Panc1 (cell line): Measurements from ENCODE around the gene OPRD1. TPM values are rescaled to one million over a fixed set of nuclear protein-coding genes. Genes with fewer than 3 reads are reported as not detected.

Experiments used
- ATAC-seq: fragments of 200-7000 bp; cut with Tn5 transposase; 2 replicates; pipeline ENCODE4 v1.9.1; 2020; ENCODE audit warnings: mild to moderate bottlenecking, moderate library complexity
- BruUV-seq: library from RNA; stranded (reverse); fragments of 400-500 nt; replicated peaks from 2 replicates; lab custom pipeline; 2021; lab: Mats Ljungman, UMichigan
- CTCF ChIA-PET: fragments of 300-600 bp; sonication (Branson Sonifier 250); formaldehyde crosslinking; loops from one replicate; lab custom pipeline; 2022; ENCODE audit warnings: antibody characterized with exemption; lab: Charles Lee
- POLR2A ChIA-PET: fragments of 300-600 bp; sonication (Branson Sonifier 250); formaldehyde crosslinking; loops from one replicate; lab custom pipeline; 2022; ENCODE audit warnings: antibody characterized with exemption; lab: Charles Lee
- DNase-seq: peaks from one replicate; pipeline ENCODE4 v3.0.0-alpha.2; 2010; ENCODE audit warnings: low read depth, low spot score
- H3K27ac ChIP-seq: 2 replicates; pipeline ENCODE4 v1.5.1; 2011; ENCODE audit warnings: mild to moderate bottlenecking, low read length, inconsistent platforms
- H3K27me3 ChIP-seq: fragments of 200-500 bp; sonication (Bioruptor generic); 2 replicates; pipeline ENCODE4 v1.6.0; 2014; ENCODE audit warnings: low read length, inconsistent platforms; ENCODE audit not compliant: control insufficient read depth, insufficient read depth
- H3K36me3 ChIP-seq: fragments of 200-500 bp; sonication (Bioruptor generic); 2 replicates; pipeline ENCODE4 v1.5.1; 2014; ENCODE audit warnings: inconsistent platforms, mild to moderate bottlenecking, low read length, moderate library complexity; ENCODE audit not compliant: control insufficient read depth, insufficient read depth
- H3K4me1 ChIP-seq: 2 replicates; pipeline ENCODE4 v1.5.1; 2011; ENCODE audit warnings: inconsistent platforms, mild to moderate bottlenecking, low read length, moderate library complexity; ENCODE audit not compliant: control insufficient read depth, insufficient read depth
- H3K4me3 ChIP-seq, 2 experiments: 2 replicates each; pipeline ENCODE4 v1.5.1; 2011 to 2012; ENCODE audit warnings: low read depth in 2 of 2, low read length in 2 of 2, mild to moderate bottlenecking in 2 of 2, inconsistent platforms in 1 of 2, moderate library complexity in 1 of 2
- H3K9me3 ChIP-seq: fragments of 200-500 bp; sonication (Bioruptor generic); 2 replicates; pipeline ENCODE4 v1.5.1; 2014; ENCODE audit warnings: low read depth, mild to moderate bottlenecking, inconsistent platforms, low read length, moderate library complexity; ENCODE audit not compliant: control insufficient read depth, insufficient read depth
- POLR2AphosphoS5 ChIP-seq: IDR thresholded peaks from 2 replicates; pipeline ENCODE4 v1.6.1; 2012; ENCODE audit warnings: mild to moderate bottlenecking, low read depth, low read length, moderate library complexity
- SIN3A ChIP-seq: IDR thresholded peaks from 2 replicates; pipeline ENCODE4 v1.6.1; 2012; ENCODE audit warnings: low read depth, mild to moderate bottlenecking, low read length, moderate library complexity, borderline replicate concordance; ENCODE audit not compliant: insufficient read depth
- TCF7L2 ChIP-seq: IDR thresholded peaks from 2 replicates; pipeline ENCODE4 v1.6.1; 2011; ENCODE audit warnings: mild to moderate bottlenecking, low read depth, low read length, inconsistent platforms
- in situ Hi-C: cut with HindIII; loops from 2 replicates; pipeline ENCODE4 v1.10.0; 2016; ENCODE audit warnings: low sequenced_read_pairs, low pct_unique_long_range_greater_than_20kb
- intact Hi-C: fragments of 100-400 bp; cut with micrococcal nuclease; formaldehyde crosslinking; loops from one replicate; pipeline ENCODE4 v1.10.0; 2022; ENCODE audit not compliant: unreplicated experiment
- total RNA-seq: library from RNA; stranded (reverse); gene quantifications from one replicate; pipeline ENCODE4 v1.2.1, GENCODE V29; 2021; ENCODE audit not compliant: unreplicated experiment
- TF ChIP-seq, protein P1 (sequence below), 2 experiments: IDR thresholded peaks; 2 replicates each; pipeline ENCODE4 v1.6.1; 2011 to 2012; ENCODE audit warnings: low read depth in 2 of 2, control low read depth in 1 of 2, low read length in 1 of 2, mild to moderate bottlenecking in 1 of 2, moderate library complexity in 1 of 2; ENCODE audit not compliant: insufficient read depth in 1 of 2
- TF ChIP-seq, protein P2 (sequence below): fragments of 450-650 bp; IDR thresholded peaks from 2 replicates; pipeline ENCODE4 v1.5.1; 2017; ENCODE audit warnings: mild to moderate bottlenecking

Gene OPRD1
- total RNA-seq, 1 experiment from 2014 or later: 5.4 TPM

DNA sequence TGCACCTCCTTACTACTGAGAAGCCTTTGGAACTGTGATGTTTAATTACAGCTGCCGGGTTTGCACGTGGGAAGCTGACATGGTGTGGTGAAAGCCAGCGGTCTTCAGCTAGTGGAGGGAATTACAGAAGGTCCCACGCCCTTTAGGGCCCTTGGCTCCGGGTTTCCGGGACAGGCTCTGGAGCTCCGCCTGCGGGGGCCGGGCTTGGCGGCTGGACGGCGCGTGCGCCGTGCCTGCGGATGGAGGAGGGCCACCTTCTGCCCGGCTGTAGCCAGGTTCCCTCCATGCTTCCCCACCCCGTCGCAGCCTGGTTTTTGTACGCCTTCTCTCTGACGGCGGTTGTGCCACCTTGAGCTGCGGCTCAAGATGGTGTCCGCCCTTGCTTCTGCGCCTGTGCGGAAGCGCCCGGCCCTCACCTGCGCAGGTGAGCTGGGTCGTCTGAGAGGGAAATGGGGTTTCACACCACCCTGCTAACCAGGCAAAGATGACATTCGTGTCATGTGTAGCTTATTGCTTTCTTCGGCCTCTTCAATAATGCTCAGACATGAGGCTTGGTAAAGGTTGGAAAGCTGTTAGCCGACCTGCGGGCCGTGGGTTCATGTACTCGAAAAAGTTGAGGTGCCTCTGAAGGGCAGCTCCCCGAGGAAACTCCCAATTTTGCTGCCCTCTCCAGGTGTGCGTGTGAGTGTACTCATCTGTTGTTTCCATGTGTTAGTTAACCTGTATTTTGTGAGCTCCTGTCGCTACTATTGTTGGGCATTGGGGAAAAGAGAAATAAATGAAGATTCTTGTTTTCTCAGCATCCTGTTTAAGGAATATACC lies 36.6 kb upstream of the OPRD1 start:
- H3K27me3 ChIP-seq: no peaks in the 10 kb centered on the region
- no peak for DNase-seq
- H3K4me3 ChIP-seq: no peak overlapping the region
- ChIA-PET CTCF (interaction anchor here (0.5 to 0.6 kb wide), 3 partner anchors 102 to 391 kb away, joined by 3 to 4 read pairs (median 4); no protein-coding TSS in a partner anchor), POLR2A (interaction anchor here (0.6 kb wide), 1 partner anchor 161 kb away, joined by 3 read pairs; no protein-coding TSS in a partner anchor)
- no TSS peak for BruUV-seq
- intact Hi-C loops: no loop called here
- TF ChIP-seq TCF7L2: no peak
- TF ChIP-seq, protein P1, sequence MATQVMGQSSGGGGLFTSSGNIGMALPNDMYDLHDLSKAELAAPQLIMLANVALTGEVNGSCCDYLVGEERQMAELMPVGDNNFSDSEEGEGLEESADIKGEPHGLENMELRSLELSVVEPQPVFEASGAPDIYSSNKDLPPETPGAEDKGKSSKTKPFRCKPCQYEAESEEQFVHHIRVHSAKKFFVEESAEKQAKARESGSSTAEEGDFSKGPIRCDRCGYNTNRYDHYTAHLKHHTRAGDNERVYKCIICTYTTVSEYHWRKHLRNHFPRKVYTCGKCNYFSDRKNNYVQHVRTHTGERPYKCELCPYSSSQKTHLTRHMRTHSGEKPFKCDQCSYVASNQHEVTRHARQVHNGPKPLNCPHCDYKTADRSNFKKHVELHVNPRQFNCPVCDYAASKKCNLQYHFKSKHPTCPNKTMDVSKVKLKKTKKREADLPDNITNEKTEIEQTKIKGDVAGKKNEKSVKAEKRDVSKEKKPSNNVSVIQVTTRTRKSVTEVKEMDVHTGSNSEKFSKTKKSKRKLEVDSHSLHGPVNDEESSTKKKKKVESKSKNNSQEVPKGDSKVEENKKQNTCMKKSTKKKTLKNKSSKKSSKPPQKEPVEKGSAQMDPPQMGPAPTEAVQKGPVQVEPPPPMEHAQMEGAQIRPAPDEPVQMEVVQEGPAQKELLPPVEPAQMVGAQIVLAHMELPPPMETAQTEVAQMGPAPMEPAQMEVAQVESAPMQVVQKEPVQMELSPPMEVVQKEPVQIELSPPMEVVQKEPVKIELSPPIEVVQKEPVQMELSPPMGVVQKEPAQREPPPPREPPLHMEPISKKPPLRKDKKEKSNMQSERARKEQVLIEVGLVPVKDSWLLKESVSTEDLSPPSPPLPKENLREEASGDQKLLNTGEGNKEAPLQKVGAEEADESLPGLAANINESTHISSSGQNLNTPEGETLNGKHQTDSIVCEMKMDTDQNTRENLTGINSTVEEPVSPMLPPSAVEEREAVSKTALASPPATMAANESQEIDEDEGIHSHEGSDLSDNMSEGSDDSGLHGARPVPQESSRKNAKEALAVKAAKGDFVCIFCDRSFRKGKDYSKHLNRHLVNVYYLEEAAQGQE (IDR thresholded peaks at IDR 0.05; ENCODE audit: insufficient read depth in 1 of 2, low read depth in 2 of 2, low read length in 1 of 2): no peak
- no peak for TF ChIP-seq POLR2AphosphoS5
- TF ChIP-seq, protein P2, sequence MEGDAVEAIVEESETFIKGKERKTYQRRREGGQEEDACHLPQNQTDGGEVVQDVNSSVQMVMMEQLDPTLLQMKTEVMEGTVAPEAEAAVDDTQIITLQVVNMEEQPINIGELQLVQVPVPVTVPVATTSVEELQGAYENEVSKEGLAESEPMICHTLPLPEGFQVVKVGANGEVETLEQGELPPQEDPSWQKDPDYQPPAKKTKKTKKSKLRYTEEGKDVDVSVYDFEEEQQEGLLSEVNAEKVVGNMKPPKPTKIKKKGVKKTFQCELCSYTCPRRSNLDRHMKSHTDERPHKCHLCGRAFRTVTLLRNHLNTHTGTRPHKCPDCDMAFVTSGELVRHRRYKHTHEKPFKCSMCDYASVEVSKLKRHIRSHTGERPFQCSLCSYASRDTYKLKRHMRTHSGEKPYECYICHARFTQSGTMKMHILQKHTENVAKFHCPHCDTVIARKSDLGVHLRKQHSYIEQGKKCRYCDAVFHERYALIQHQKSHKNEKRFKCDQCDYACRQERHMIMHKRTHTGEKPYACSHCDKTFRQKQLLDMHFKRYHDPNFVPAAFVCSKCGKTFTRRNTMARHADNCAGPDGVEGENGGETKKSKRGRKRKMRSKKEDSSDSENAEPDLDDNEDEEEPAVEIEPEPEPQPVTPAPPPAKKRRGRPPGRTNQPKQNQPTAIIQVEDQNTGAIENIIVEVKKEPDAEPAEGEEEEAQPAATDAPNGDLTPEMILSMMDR: no peak
- no peak for TF ChIP-seq SIN3A
- H3K27ac ChIP-seq: no peak overlapping the region
- no peaks in the 10 kb centered on the region for H3K9me3 ChIP-seq
- in situ Hi-C loops: no loop called here
- no peaks in the 10 kb centered on the region for H3K4me1 ChIP-seq
- ATAC-seq: no peak
- peaks cover 11% of the 10 kb centered on the region for H3K36me3 ChIP-seq

DNA sequence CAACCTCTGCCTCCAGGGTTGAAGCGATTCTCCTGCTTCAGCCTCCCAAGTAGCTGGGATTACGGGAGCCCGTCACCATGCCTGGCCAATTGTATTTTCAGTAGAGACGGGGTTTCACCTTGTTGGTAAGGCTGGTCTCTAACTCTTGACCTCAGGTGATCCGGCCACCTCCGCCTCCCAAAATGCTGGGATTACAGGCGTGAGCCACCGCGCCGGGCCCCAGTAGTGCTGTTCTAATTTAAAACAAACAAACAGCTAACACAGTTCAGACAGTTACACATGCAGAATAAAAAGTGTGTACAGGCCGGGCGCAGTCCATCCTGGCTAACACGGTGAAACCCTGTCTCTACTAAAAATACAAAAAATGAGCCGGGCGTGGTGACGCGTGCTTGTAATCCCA lies 35.6 kb upstream of the OPRD1 start:
- POLR2A ChIA-PET: interaction anchor here (0.6 to 0.7 kb wide), 2 partner anchors 92 to 337 kb away, joined by 6 read pairs; no protein-coding TSS in a partner anchor
- intact Hi-C loops: no loop called here
- TF ChIP-seq, protein P2: no peak
- TF ChIP-seq, protein P1 (IDR thresholded peaks at IDR 0.05; ENCODE audit: insufficient read depth in 1 of 2, low read depth in 2 of 2, low read length in 1 of 2): no peak
- TF ChIP-seq POLR2AphosphoS5: no peak
- no peak for TF ChIP-seq SIN3A
- no peak for TF ChIP-seq TCF7L2
- Histone ChIP-seq H3K27ac (no peak overlapping the region), H3K4me3 (no peak overlapping the region), H3K27me3 (no peaks in the 10 kb centered on the region), H3K36me3 (peaks cover 9% of the 10 kb centered on the region), H3K9me3 (no peaks in the 10 kb centered on the region), H3K4me1 (no peaks in the 10 kb centered on the region)
- no TSS peak for BruUV-seq
- ATAC-seq: no peak
- DNase-seq: no peak
- CTCF ChIA-PET: interaction anchor here (0.6 kb wide), 1 partner anchor 101 kb away, joined by 4 read pairs; no protein-coding TSS in a partner anchor
- in situ Hi-C loops: no loop called here
